Liver (tissue), 9 donors: ENCODE data around the gene MFNG. TPM values are rescaled to one million over a fixed set of nuclear protein-coding genes. Genes with fewer than 3 reads are reported as not detected.
A peak's percentile ranks its signal among the peaks of the same experiment; 100 is the strongest.

Experiments used
- DNase-seq: peaks from one replicate; pipeline ENCODE4 v3.0.0-alpha.2; 2017; ENCODE audit warnings: low spot score
- H3K27ac ChIP-seq, 2 donors: one replicate each; pipeline ENCODE4 v1.7.0; 2013; ENCODE audit warnings: inconsistent platforms in 2 of 2, low read length in 2 of 2, control low read depth in 1 of 2, low read depth in 1 of 2, mild to moderate bottlenecking in 1 of 2
- H3K27me3 ChIP-seq, 4 donors: one replicate each; pipeline versions ENCODE4 v1.6.1 to v1.7.0; 2013; ENCODE audit warnings: low read length in 3 of 4, inconsistent platforms in 1 of 4, mild to moderate bottlenecking in 1 of 4, moderate library complexity in 1 of 4; ENCODE audit not compliant: control insufficient read depth in 4 of 4, insufficient read depth in 4 of 4
- H3K36me3 ChIP-seq, 4 donors: one replicate each; pipeline versions ENCODE4 v1.6.1 to v1.7.0; 2013; ENCODE audit warnings: low read length in 3 of 4, mild to moderate bottlenecking in 3 of 4, low read depth in 1 of 4, moderate library complexity in 1 of 4; ENCODE audit not compliant: control insufficient read depth in 4 of 4, insufficient read depth in 3 of 4
- H3K4me1 ChIP-seq, 4 donors: one replicate each; pipeline versions ENCODE4 v1.6.1 to v1.7.0; 2013; ENCODE audit warnings: low read length in 3 of 4, mild to moderate bottlenecking in 3 of 4, moderate library complexity in 1 of 4; ENCODE audit not compliant: control insufficient read depth in 4 of 4, insufficient read depth in 4 of 4
- H3K4me3 ChIP-seq, 3 donors: one replicate each; pipeline versions ENCODE4 v1.6.1 to v1.7.0; 2013; ENCODE audit warnings: low read length in 3 of 3, control low read depth in 1 of 3, low read depth in 1 of 3, mild to moderate bottlenecking in 1 of 3
- H3K9ac ChIP-seq, 2 donors: one replicate each; pipeline ENCODE4 v1.7.0; 2013; ENCODE audit warnings: low read length in 2 of 2, mild to moderate bottlenecking in 2 of 2, moderate library complexity in 2 of 2, control low read depth in 1 of 2, low read depth in 1 of 2
- H3K9me3 ChIP-seq, 4 donors: one replicate each; pipeline versions ENCODE4 v1.6.1 to v1.7.0; 2013; ENCODE audit warnings: low read length in 3 of 4; ENCODE audit not compliant: control insufficient read depth in 4 of 4
- ATF3 ChIP-seq: IDR thresholded peaks from 2 replicates; pipeline ENCODE4 v1.6.1; 2016; ENCODE audit warnings: antibody characterized with exemption
- CTCF ChIP-seq: fragments of 150-350 bp; IDR thresholded peaks from 2 replicates; pipeline ENCODE4 v1.5.1; 2017; ENCODE audit warnings: improper control_type of control experiment, low read depth, low read length; ENCODE audit not compliant: missing input control
- FOXA1 ChIP-seq: IDR thresholded peaks from 2 replicates; pipeline ENCODE4 v1.6.1; 2016; ENCODE audit warnings: antibody characterized with exemption
- FOXA2 ChIP-seq: IDR thresholded peaks from 2 replicates; pipeline ENCODE4 v1.6.1; 2016; ENCODE audit warnings: antibody characterized with exemption
- GABPA ChIP-seq, 2 donors: IDR thresholded peaks in 1 of 2; conservative IDR thresholded peaks in 1 of 2; 2 replicates each; pipeline ENCODE4 v1.6.1; 2016; ENCODE audit warnings: antibody characterized with exemption in 2 of 2, mild to moderate bottlenecking in 1 of 2, moderate library complexity in 1 of 2
- HNF4G ChIP-seq: IDR thresholded peaks from 2 replicates; pipeline ENCODE4 v1.6.1; 2016; ENCODE audit warnings: antibody characterized with exemption
- JUND ChIP-seq, 2 donors: IDR thresholded peaks; 2 replicates each; pipeline ENCODE4 v1.6.1; 2016; ENCODE audit warnings: antibody characterized with exemption in 2 of 2
- MAX ChIP-seq: IDR thresholded peaks from 2 replicates; pipeline ENCODE4 v1.6.1; 2016; ENCODE audit warnings: antibody characterized with exemption
- NR2F2 ChIP-seq: IDR thresholded peaks from 2 replicates; pipeline ENCODE4 v1.6.1; 2016; ENCODE audit warnings: antibody characterized with exemption
- REST ChIP-seq: IDR thresholded peaks from 2 replicates; pipeline ENCODE4 v1.6.1; 2016; ENCODE audit warnings: antibody characterized with exemption, mild to moderate bottlenecking
- RXRA ChIP-seq, 2 donors: IDR thresholded peaks; 2 replicates each; pipeline ENCODE4 v1.6.1; 2017 to 2018; ENCODE audit warnings: antibody characterized with exemption in 2 of 2, mild to moderate bottlenecking in 1 of 2
- SP1 ChIP-seq: IDR thresholded peaks from 2 replicates; pipeline ENCODE4 v1.6.1; 2018; ENCODE audit warnings: antibody characterized with exemption, mild to moderate bottlenecking
- YY1 ChIP-seq: IDR thresholded peaks from 2 replicates; pipeline ENCODE4 v1.6.1; 2016; ENCODE audit warnings: antibody characterized with exemption, mild to moderate bottlenecking
- ZBTB33 ChIP-seq: IDR thresholded peaks from 2 replicates; pipeline ENCODE4 v1.6.1; 2016; ENCODE audit warnings: antibody characterized with exemption
- WGBS: extraction: QIAGEN DNeasy Blood & Tissue Kit; methylation state at CpG from one replicate; pipeline ENCODE4 v1.1.7; 2013; 5-methylcytosine and 5-hydroxymethylcytosine counted together
- polyA plus RNA-seq, 2 donors: library from polyadenylated mRNA; stranded (reverse) in 1 of 2; unstranded in 1 of 2; fragments of 200-250 nt in 1 of 2; fragments of >200 nt in 1 of 2; fragmentation: Nextera tagmentation in 1 of 2; extraction: Ambion mirVana in 1 of 2; gene quantifications; one replicate each; pipeline versions ENCODE4 v1.2.1 to v1.2.3, GENCODE V29; 2013 to 2015
- total RNA-seq, 2 donors: library from RNA; depleted of rRNA; stranded (reverse); fragments of >200 nt; gene quantifications; one replicate each; pipeline ENCODE4 v1.2.3, GENCODE V29; 2014
- donor health status: healthy.
- donor health status: healthy.
- donor health status: healthy.
- donor health status: healthy.
- donor health status: healthy.

The MFNG gene
- total and polyA plus RNA-seq, 4 donors, result 5.0 to 10.7 (median 7.4) TPM

GRCh38 chr22:37427135-37427710 lies 59.0 kb downstream of the MFNG start, which contains the start of gene ELFN2:
Gene ELFN2 (minus strand): TSS chr22:37427479. CDS start chr22:37375534, 51,945 bp downstream.
- H3K4me3 ChIP-seq, result peak within 1 kb of the TSS in 2 of 3 donors; percentile 52 to 60
- H3K4me1 ChIP-seq, result peaks cover 2 to 13% (median 6%) of the 10 kb centered on the region in 4 donors
- peak; percentile 49 for DNase-seq
- TF ChIP-seq HNF4G, result no peak
- no peak for TF ChIP-seq FOXA2
- TF ChIP-seq YY1, result no peak
- no peak for TF ChIP-seq MAX
- no peak for TF ChIP-seq JUND (IDR thresholded peaks at IDR 0.05)
- TF ChIP-seq ZBTB33, result no peak
- no peak for TF ChIP-seq RXRA (IDR thresholded peaks at IDR 0.05)
- no peaks in the 10 kb centered on the region for H3K9me3 ChIP-seq
- no peak within 1 kb of the TSS for H3K9ac ChIP-seq
- H3K36me3 ChIP-seq, result no peaks in the 10 kb centered on the region
- under 1% methylated on average over 72 of the region's 72 CpGs for WGBS
- no peaks in the 10 kb centered on the region for H3K27me3 ChIP-seq
- no peak within 1 kb of the TSS for H3K27ac ChIP-seq

GRCh38 chr22:37426706-37427134 lies 59.5 kb downstream of the MFNG start:
- TF ChIP-seq HNF4G, result no peak
- Histone ChIP-seq H3K4me1 (peaks cover 2 to 13% (median 6%) of the 10 kb centered on the region in 4 donors), H3K36me3 (no peaks in the 10 kb centered on the region), H3K9ac (no peak overlapping the region), H3K4me3 (peak overlapping the region in 1 of 3 donors; percentile 60), H3K9me3 (no peaks in the 10 kb centered on the region), H3K27ac (no peak overlapping the region), H3K27me3 (peaks cover 0 to 3% (median 0%) of the 10 kb centered on the region in 4 donors)
- 7% methylated on average over 24 of the region's 24 CpGs for WGBS
- DNase-seq, result no peak

- no peak for DNase-seq
- Histone ChIP-seq H3K27ac (no peak overlapping the region), H3K9me3 (no peaks in the 10 kb centered on the region), H3K4me1 (peaks cover 2 to 13% (median 6%) of the 10 kb centered on the region in 4 donors), H3K36me3 (no peaks in the 10 kb centered on the region), H3K9ac (no peak overlapping the region), H3K27me3 (peaks cover 0 to 5% (median 2%) of the 10 kb centered on the region in 4 donors), H3K4me3 (no peak overlapping the region)
- 54% methylated on average over 43 of the region's 43 CpGs for WGBS
- no peak for TF ChIP-seq ZBTB33
- TF ChIP-seq HNF4G, result no peak
- no peak for TF ChIP-seq NR2F2
- TF ChIP-seq JUND (IDR thresholded peaks at IDR 0.05), result no peak
- TF ChIP-seq GABPA (IDR thresholded peaks at IDR 0.05 in 1 of 2, conservative IDR thresholded peaks at IDR 0.05 in 1 of 2), result no peak
- TF ChIP-seq ATF3, result no peak
- TF ChIP-seq MAX, result no peak
- TF ChIP-seq FOXA2, result no peak
- no peak for TF ChIP-seq CTCF
- no peak for TF ChIP-seq REST
- no peak for TF ChIP-seq FOXA1
- TF ChIP-seq SP1, result no peak
Measured at GRCh38 chr22:37425800-37426705, 60.1 kb downstream of the MFNG start.
